ENCODE data around the gene NBEAL2.
"Not testable (repeated sequence)": the region's sequence is repeated elsewhere in the genome, so short reads cannot be mapped to it uniquely, and the experiment has no call there.

DNA sequence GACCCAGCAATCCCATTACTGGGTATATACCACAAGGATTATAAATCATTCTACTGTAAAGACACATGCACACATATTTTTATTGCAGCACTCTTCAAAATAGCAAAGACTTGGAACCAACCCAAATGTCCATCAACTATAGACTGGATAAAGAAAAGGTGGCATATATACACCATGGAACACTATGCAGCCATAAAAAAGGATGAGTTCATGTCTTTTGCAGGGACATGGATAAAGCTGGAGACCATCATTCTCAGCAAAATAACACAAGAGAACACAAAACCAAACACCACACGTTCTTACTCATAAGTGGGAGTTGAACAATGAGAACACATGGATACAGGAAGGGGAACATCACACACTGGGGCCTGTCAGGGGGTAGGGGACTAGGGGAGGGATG lies 47.0 kb downstream of the NBEAL2 start:
- TF ChIP-seq, protein P1, sequence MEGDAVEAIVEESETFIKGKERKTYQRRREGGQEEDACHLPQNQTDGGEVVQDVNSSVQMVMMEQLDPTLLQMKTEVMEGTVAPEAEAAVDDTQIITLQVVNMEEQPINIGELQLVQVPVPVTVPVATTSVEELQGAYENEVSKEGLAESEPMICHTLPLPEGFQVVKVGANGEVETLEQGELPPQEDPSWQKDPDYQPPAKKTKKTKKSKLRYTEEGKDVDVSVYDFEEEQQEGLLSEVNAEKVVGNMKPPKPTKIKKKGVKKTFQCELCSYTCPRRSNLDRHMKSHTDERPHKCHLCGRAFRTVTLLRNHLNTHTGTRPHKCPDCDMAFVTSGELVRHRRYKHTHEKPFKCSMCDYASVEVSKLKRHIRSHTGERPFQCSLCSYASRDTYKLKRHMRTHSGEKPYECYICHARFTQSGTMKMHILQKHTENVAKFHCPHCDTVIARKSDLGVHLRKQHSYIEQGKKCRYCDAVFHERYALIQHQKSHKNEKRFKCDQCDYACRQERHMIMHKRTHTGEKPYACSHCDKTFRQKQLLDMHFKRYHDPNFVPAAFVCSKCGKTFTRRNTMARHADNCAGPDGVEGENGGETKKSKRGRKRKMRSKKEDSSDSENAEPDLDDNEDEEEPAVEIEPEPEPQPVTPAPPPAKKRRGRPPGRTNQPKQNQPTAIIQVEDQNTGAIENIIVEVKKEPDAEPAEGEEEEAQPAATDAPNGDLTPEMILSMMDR (IDR thresholded peaks at IDR 0.05): not testable (repeated sequence)
- TF ChIP-seq POLR2A (IDR thresholded peaks at IDR 0.05): not testable (repeated sequence)
